Neural cell (in vitro differentiated cells): ENCODE results near the gene KPNA4. TPM values are rescaled to one million over a fixed set of nuclear protein-coding genes. Genes with fewer than 3 reads are reported as not detected.

Experiments used
- H2AFZ ChIP-seq: fragments of 200-600, 300-800 bp; sonication (generic), shearing (Covaris generic); 2 replicates; pipeline ENCODE4 v1.6.0; 2014; ENCODE audit warnings: low read depth, mild to moderate bottlenecking, antibody characterized with exemption, low read length, moderate library complexity
- H3F3A ChIP-seq: fragments of 200-600 bp; shearing (Covaris generic); 2 replicates; pipeline ENCODE4 v1.6.1; 2016; ENCODE audit warnings: mild to moderate bottlenecking, moderate library complexity, mixed read lengths, antibody characterized with exemption, low read length; ENCODE audit not compliant: insufficient read depth, poor library complexity, severe bottlenecking
- H3K27ac ChIP-seq: fragments of 200-600, 300-800 bp; sonication (generic), shearing (Covaris generic); 2 replicates; pipeline ENCODE4 v1.5.1; 2014; ENCODE audit warnings: mild to moderate bottlenecking, low read length, moderate library complexity
- H3K27me3 ChIP-seq: fragments of 300-800, 200-600 bp; sonication (generic), shearing (Covaris generic); 2 replicates; pipeline ENCODE4 v1.6.0; 2014; ENCODE audit warnings: mild to moderate bottlenecking, low read depth, low read length, moderate library complexity; ENCODE audit not compliant: insufficient read depth
- H3K36me3 ChIP-seq: fragments of 300-800, 200-600 bp; sonication (generic), shearing (Covaris generic); 2 replicates; pipeline ENCODE4 v1.5.1; 2014; ENCODE audit warnings: mild to moderate bottlenecking, antibody characterized with exemption, low read length, moderate library complexity; ENCODE audit not compliant: insufficient read depth
- H3K4me2 ChIP-seq: fragments of 300-800, 200-600 bp; sonication (generic), shearing (Covaris generic); 2 replicates; pipeline ENCODE4 v1.6.0; 2014; ENCODE audit warnings: mild to moderate bottlenecking, low read length
- H3K4me3 ChIP-seq: fragments of 300-800, 200-600 bp; sonication (generic), shearing (Covaris generic); 2 replicates; pipeline ENCODE4 v1.5.1; 2014; ENCODE audit warnings: mild to moderate bottlenecking, low read length, moderate library complexity
- H3K79me2 ChIP-seq: fragments of 200-600 bp; shearing (Covaris generic); replicated peaks from 2 replicates; pipeline ENCODE4 v1.6.0; 2014; ENCODE audit warnings: mild to moderate bottlenecking, low read length, moderate library complexity; ENCODE audit not compliant: insufficient read depth
- H3K9ac ChIP-seq: fragments of 300-800, 200-600 bp; sonication (generic), shearing (Covaris generic); 2 replicates; pipeline ENCODE4 v1.6.1; 2016; ENCODE audit warnings: mild to moderate bottlenecking, low read length, mixed read lengths
- H3K9me2 ChIP-seq: fragments of 200-600 bp; shearing (Covaris generic); 2 replicates; pipeline ENCODE4 v1.6.1; 2016; ENCODE audit warnings: mild to moderate bottlenecking, low read length, mixed read lengths; ENCODE audit not compliant: insufficient read depth
- H3K9me3 ChIP-seq: fragments of 200-600, 300-800 bp; sonication (generic), shearing (Covaris generic); 2 replicates; pipeline ENCODE4 v1.6.1; 2016; ENCODE audit warnings: mild to moderate bottlenecking, mixed run types, low read length, moderate library complexity, mixed read lengths
- H4K20me1 ChIP-seq: fragments of 200-600 bp; shearing (Covaris generic); 2 replicates; pipeline ENCODE4 v1.6.1; 2016; ENCODE audit warnings: mild to moderate bottlenecking, mixed run types; ENCODE audit not compliant: insufficient read depth
- EP300 ChIP-seq: fragments of 450-650 bp; conservative IDR thresholded peaks from 2 replicates; pipeline ENCODE4 v1.6.1; 2014; ENCODE audit warnings: antibody characterized with exemption, mild to moderate bottlenecking, moderate library complexity; ENCODE audit not compliant: poor library complexity, severe bottlenecking
- EZH2 ChIP-seq: fragments of 200-600, 300-800 bp; shearing (Covaris generic), sonication (generic); IDR thresholded peaks from 2 replicates; pipeline ENCODE4 v1.6.1; 2014; ENCODE audit warnings: antibody characterized with exemption, low read length, borderline replicate concordance, mild to moderate bottlenecking; ENCODE audit not compliant: insufficient read depth, poor library complexity, severe bottlenecking
- MXI1 ChIP-seq: fragments of 450-650 bp; conservative IDR thresholded peaks from 2 replicates; pipeline ENCODE4 v1.6.1; 2014; ENCODE audit warnings: antibody characterized with exemption, mild to moderate bottlenecking; ENCODE audit not compliant: poor library complexity, severe bottlenecking
- POLR2AphosphoS5 ChIP-seq: IDR thresholded peaks from 2 replicates; pipeline ENCODE4 v1.6.1; 2012
- RAD21 ChIP-seq: fragments of 450-650 bp; conservative IDR thresholded peaks from 2 replicates; pipeline ENCODE4 v1.6.1; 2014; ENCODE audit warnings: antibody characterized with exemption, mild to moderate bottlenecking, moderate library complexity
- SMC3 ChIP-seq: fragments of 450-650 bp; conservative IDR thresholded peaks from 2 replicates; pipeline ENCODE4 v1.6.1; 2014; ENCODE audit warnings: antibody characterized with exemption, mild to moderate bottlenecking, moderate library complexity; ENCODE audit not compliant: poor library complexity
- TAF1 ChIP-seq: IDR thresholded peaks from 2 replicates; pipeline ENCODE4 v1.6.1; 2012; ENCODE audit warnings: low read depth
- polyA plus RNA-seq: library from polyadenylated mRNA; depleted of rRNA; stranded (reverse); fragments of >200 nt; gene quantifications from 2 replicates; pipeline ENCODE4 v1.2.3, GENCODE V29; 2014
- TF ChIP-seq, protein P1 (sequence below): fragments of 450-650 bp; IDR thresholded peaks from 2 replicates; pipeline ENCODE4 v1.5.1; 2014; ENCODE audit warnings: antibody characterized with exemption, mild to moderate bottlenecking, moderate library complexity; ENCODE audit not compliant: poor library complexity, severe bottlenecking
- TF ChIP-seq, protein P2 (sequence below): IDR thresholded peaks from 2 replicates; pipeline ENCODE4 v1.6.1; 2012; ENCODE audit warnings: borderline replicate concordance

Gene KPNA4
- polyA plus RNA-seq, 1 donor from 2014 or later = 23.1 TPM

DNA sequence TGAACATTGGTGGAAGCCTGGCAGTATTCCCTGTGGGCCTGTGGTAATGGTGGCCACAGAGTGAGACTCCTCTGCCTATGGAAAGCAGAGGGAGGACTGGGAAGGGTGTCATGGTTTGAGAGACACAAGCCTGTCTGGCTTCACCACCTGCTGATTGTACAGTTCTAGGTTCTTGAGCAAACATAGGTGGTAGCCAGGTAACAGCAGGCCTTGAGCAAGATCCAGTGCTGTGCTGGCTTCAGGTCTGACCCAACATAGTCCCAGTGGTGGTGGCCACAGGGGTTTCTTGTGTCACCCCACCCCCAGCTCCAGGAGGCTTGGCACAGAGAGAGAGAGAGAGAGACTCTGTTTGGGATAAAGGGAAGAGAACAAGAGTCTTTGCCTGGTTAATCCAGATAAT lies 22.7 kb upstream of the KPNA4 start:
- H3K9me2 ChIP-seq = no peaks in the 10 kb centered on the region
- H3K9ac ChIP-seq = no peak overlapping the region
- H4K20me1 ChIP-seq = no peaks in the 10 kb centered on the region
- TF ChIP-seq MXI1 (no peak), TAF1 (no peak), POLR2AphosphoS5 (no peak), EP300 (no peak), RAD21 (no peak), EZH2 (no peak), SMC3 (no peak)
- TF ChIP-seq, protein P1, sequence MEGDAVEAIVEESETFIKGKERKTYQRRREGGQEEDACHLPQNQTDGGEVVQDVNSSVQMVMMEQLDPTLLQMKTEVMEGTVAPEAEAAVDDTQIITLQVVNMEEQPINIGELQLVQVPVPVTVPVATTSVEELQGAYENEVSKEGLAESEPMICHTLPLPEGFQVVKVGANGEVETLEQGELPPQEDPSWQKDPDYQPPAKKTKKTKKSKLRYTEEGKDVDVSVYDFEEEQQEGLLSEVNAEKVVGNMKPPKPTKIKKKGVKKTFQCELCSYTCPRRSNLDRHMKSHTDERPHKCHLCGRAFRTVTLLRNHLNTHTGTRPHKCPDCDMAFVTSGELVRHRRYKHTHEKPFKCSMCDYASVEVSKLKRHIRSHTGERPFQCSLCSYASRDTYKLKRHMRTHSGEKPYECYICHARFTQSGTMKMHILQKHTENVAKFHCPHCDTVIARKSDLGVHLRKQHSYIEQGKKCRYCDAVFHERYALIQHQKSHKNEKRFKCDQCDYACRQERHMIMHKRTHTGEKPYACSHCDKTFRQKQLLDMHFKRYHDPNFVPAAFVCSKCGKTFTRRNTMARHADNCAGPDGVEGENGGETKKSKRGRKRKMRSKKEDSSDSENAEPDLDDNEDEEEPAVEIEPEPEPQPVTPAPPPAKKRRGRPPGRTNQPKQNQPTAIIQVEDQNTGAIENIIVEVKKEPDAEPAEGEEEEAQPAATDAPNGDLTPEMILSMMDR = no peak
- TF ChIP-seq, protein P2, sequence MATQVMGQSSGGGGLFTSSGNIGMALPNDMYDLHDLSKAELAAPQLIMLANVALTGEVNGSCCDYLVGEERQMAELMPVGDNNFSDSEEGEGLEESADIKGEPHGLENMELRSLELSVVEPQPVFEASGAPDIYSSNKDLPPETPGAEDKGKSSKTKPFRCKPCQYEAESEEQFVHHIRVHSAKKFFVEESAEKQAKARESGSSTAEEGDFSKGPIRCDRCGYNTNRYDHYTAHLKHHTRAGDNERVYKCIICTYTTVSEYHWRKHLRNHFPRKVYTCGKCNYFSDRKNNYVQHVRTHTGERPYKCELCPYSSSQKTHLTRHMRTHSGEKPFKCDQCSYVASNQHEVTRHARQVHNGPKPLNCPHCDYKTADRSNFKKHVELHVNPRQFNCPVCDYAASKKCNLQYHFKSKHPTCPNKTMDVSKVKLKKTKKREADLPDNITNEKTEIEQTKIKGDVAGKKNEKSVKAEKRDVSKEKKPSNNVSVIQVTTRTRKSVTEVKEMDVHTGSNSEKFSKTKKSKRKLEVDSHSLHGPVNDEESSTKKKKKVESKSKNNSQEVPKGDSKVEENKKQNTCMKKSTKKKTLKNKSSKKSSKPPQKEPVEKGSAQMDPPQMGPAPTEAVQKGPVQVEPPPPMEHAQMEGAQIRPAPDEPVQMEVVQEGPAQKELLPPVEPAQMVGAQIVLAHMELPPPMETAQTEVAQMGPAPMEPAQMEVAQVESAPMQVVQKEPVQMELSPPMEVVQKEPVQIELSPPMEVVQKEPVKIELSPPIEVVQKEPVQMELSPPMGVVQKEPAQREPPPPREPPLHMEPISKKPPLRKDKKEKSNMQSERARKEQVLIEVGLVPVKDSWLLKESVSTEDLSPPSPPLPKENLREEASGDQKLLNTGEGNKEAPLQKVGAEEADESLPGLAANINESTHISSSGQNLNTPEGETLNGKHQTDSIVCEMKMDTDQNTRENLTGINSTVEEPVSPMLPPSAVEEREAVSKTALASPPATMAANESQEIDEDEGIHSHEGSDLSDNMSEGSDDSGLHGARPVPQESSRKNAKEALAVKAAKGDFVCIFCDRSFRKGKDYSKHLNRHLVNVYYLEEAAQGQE = no peak
- no peaks in the 10 kb centered on the region for H3K27me3 ChIP-seq
- H3K36me3 ChIP-seq = no peaks in the 10 kb centered on the region
- H3K4me3 ChIP-seq = no peak overlapping the region
- H3K4me2 ChIP-seq = no peak overlapping the region
- no peaks in the 10 kb centered on the region for H3F3A ChIP-seq
- H2AFZ ChIP-seq = no peak overlapping the region
- H3K79me2 ChIP-seq = no peaks in the 10 kb centered on the region
- H3K27ac ChIP-seq = no peak overlapping the region
- no peaks in the 10 kb centered on the region for H3K9me3 ChIP-seq

DNA sequence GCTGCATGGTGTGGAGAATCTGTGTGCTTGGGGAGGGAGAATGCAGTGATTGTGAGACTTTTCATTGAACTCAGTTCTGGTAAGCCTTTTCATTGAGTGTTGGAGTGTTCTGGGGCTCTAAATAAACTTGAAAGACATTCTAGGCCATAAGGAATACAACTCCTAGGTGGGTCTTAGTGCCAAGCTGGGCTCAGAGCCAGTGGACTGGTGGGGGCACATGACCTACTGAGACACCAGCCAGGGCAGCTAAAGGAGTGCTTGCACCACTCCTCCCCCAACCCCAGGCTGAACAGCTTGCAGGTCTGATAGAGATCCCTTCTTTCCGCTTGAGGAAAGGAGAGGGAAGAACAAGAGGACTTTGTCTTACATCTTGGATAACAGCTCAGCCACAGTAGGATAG lies 21.7 kb upstream of the KPNA4 start:
- H3K9ac ChIP-seq = no peak overlapping the region
- H3K79me2 ChIP-seq = no peaks in the 10 kb centered on the region
- no peaks in the 10 kb centered on the region for H3K27me3 ChIP-seq
- H4K20me1 ChIP-seq = no peaks in the 10 kb centered on the region
- no peak overlapping the region for H3K4me3 ChIP-seq
- no peak overlapping the region for H3K4me2 ChIP-seq
- H3F3A ChIP-seq = no peaks in the 10 kb centered on the region
- no peaks in the 10 kb centered on the region for H3K36me3 ChIP-seq
- H2AFZ ChIP-seq = no peak overlapping the region
- no peaks in the 10 kb centered on the region for H3K9me3 ChIP-seq
- TF ChIP-seq, protein P2 = no peak
- TF ChIP-seq MXI1 (no peak), POLR2AphosphoS5 (no peak), EZH2 (no peak), EP300 (no peak), TAF1 (no peak), RAD21 (no peak), SMC3 (no peak)
- TF ChIP-seq, protein P1 = no peak
- no peak overlapping the region for H3K27ac ChIP-seq
- no peaks in the 10 kb centered on the region for H3K9me2 ChIP-seq
